Central memory CD8-positive, alpha-beta T cell (primary cell): Measurements from ENCODE around the gene TMEM17.

ENCODE experiments used
- ATAC-seq: fragments of 150-1000 bp; cut with Tn5 transposase; replicated peaks from 2 replicates; pipeline ENCODE4 v1.10.0; 2022; ENCODE audit warnings: mild to moderate bottlenecking, moderate FRiP score, moderate number of reproducible peaks; ENCODE audit not compliant: poor library complexity, severe bottlenecking; ENCODE audit errors: extremely low read depth
- DNase-seq, 2 donors: peaks; one replicate each; pipeline ENCODE4 v3.0.0; 2021; ENCODE audit warnings: low spot score in 2 of 2
- H3K27ac Mint-ChIP-seq: one replicate; pipeline ENCODE4 v1.8.0; 2022; ENCODE audit warnings: low read depth, mild to moderate bottlenecking, moderate library complexity, mixed read lengths
- H3K27me3 Mint-ChIP-seq: one replicate; pipeline ENCODE4 v1.8.0; 2022; ENCODE audit warnings: mixed read lengths
- H3K36me3 Mint-ChIP-seq: one replicate; pipeline ENCODE4 v1.8.0; 2022; ENCODE audit warnings: mild to moderate bottlenecking, moderate library complexity, mixed read lengths; ENCODE audit not compliant: insufficient read depth
- H3K4me1 Mint-ChIP-seq: one replicate; pipeline ENCODE4 v1.8.0; 2022; ENCODE audit warnings: mixed read lengths
- H3K4me3 Mint-ChIP-seq: one replicate; pipeline ENCODE4 v1.8.0; 2022; ENCODE audit warnings: mild to moderate bottlenecking, moderate library complexity, mixed read lengths
- H3K9me3 Mint-ChIP-seq: one replicate; pipeline ENCODE4 v1.8.0; 2022; ENCODE audit warnings: mixed read lengths

Gene TMEM17

GRCh38 chr2:62457556-62457955 is 48.4 kb downstream of the TMEM17 start:
- H3K4me1 Mint-ChIP-seq, result no peaks in the 10 kb centered on the region
- no peak for ATAC-seq
- no peaks in the 10 kb centered on the region for H3K36me3 Mint-ChIP-seq

GRCh38 chr2:62456721-62457539 is 49.1 kb downstream of the TMEM17 start:
- ATAC-seq, result peak; percentile 58
- DNase-seq, result peak; percentile 56
- H3K9me3 Mint-ChIP-seq, result no peaks in the 10 kb centered on the region
- H3K27me3 Mint-ChIP-seq, result peaks cover 14% of the 10 kb centered on the region
- peak overlapping the region; percentile 59 for H3K4me3 Mint-ChIP-seq
- H3K4me1 Mint-ChIP-seq, result no peaks in the 10 kb centered on the region
- no peak overlapping the region for H3K27ac Mint-ChIP-seq
- H3K36me3 Mint-ChIP-seq, result no peaks in the 10 kb centered on the region

More at GRCh38 chr2:62457556-62457955, 48.4 kb downstream of the TMEM17 start:
- H3K27me3 Mint-ChIP-seq, result peaks cover 14% of the 10 kb centered on the region
- H3K9me3 Mint-ChIP-seq, result no peaks in the 10 kb centered on the region
- H3K4me3 Mint-ChIP-seq, result peak overlapping the region; percentile 59
- no peak overlapping the region for H3K27ac Mint-ChIP-seq
- no peak for DNase-seq

GRCh38 chr2:62455957-62456692 is 49.9 kb downstream of the TMEM17 start:
- no peaks in the 10 kb centered on the region for H3K4me1 Mint-ChIP-seq
- H3K27ac Mint-ChIP-seq, result no peak overlapping the region
- H3K27me3 Mint-ChIP-seq, result peaks cover 14% of the 10 kb centered on the region
- DNase-seq (no peak), ATAC-seq (no peak)
- no peaks in the 10 kb centered on the region for H3K9me3 Mint-ChIP-seq
- H3K4me3 Mint-ChIP-seq, result peak overlapping the region; percentile 59
- H3K36me3 Mint-ChIP-seq, result no peaks in the 10 kb centered on the region

- H3K27ac Mint-ChIP-seq, result no peak overlapping the region
- peaks cover 14% of the 10 kb centered on the region for H3K27me3 Mint-ChIP-seq
- DNase-seq (no peak), ATAC-seq (no peak)
- H3K36me3 Mint-ChIP-seq, result no peaks in the 10 kb centered on the region
- H3K4me3 Mint-ChIP-seq, result no peak overlapping the region
- H3K9me3 Mint-ChIP-seq, result no peaks in the 10 kb centered on the region
- no peaks in the 10 kb centered on the region for H3K4me1 Mint-ChIP-seq
Measured at GRCh38 chr2:62453955-62454354, 52.0 kb downstream of the TMEM17 start.

- no peaks in the 10 kb centered on the region for H3K9me3 Mint-ChIP-seq
- no peaks in the 10 kb centered on the region for H3K4me1 Mint-ChIP-seq
- ATAC-seq (no peak), DNase-seq (no peak)
- H3K4me3 Mint-ChIP-seq, result no peak overlapping the region
- peaks cover 14% of the 10 kb centered on the region for H3K27me3 Mint-ChIP-seq
- no peaks in the 10 kb centered on the region for H3K36me3 Mint-ChIP-seq
- H3K27ac Mint-ChIP-seq, result no peak overlapping the region
Measured at GRCh38 chr2:62452701-62453454, 53.1 kb downstream of the TMEM17 start.

GRCh38 chr2:62450716-62451191 is 55.2 kb downstream of the TMEM17 start:
- Mint-ChIP-seq H3K27ac (no peak overlapping the region), H3K36me3 (no peaks in the 10 kb centered on the region), H3K9me3 (no peaks in the 10 kb centered on the region), H3K4me1 (no peaks in the 10 kb centered on the region), H3K27me3 (peaks cover 4% of the 10 kb centered on the region), H3K4me3 (no peak overlapping the region)
- DNase-seq (no peak), ATAC-seq (no peak)
